ENCODE measurements around the gene RSAD1.

The RSAD1 gene

DNA sequence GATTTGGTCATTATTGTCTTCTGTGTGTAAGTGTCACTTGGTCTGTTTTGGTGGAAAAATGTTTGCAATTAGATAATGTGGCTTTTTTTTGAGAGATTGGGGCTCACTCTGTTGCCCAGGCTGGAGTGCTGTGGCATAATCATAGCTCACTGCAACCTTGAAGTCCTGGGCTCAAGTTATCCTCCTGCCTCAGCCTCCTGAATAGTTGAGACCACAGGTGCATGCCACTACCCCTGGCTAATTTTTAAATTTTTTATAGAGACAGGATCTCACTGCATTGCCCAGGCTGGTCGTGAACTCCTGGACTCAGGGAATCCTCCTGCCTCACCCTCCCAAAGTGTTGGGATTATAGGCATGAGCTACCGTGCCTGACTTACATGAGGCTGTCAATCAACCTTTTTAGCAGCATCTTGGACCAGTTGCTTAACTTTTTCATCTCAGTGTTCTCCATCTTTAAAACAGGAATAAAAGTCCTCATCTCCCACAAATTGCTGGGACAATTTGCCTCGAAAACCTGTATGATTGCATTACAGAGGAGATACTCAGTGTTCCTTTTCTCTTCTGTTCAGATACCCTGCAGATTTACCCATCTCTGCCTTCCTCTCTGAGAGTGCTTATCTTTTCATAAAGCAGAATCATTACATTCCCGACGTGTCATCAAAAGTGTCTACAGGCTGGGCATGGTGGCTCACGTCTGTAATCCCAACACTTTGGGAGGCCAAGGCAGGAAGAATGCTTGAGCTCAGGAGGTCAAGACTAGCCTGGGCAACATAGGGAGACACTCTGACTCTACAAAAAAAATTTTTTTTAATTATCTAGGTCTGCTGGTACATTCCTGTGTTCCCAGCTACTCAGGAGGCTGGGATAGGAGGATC, 33.6 kb upstream of the RSAD1 start:
- Histone ChIP-seq H3K79me2 (ENCODE audit: insufficient read depth, low read length) (peaks cover 8% of the 10 kb centered on the region; the same call in 1 of the 2 replicates), H3K4me1 (ENCODE audit: insufficient read depth, low read length) (no peaks in the 10 kb centered on the region), H3K27ac (ENCODE audit: low read length) (no peak overlapping the region), H3K9me3 (ENCODE audit: insufficient read depth, low read length, severe bottlenecking) (no peaks in the 10 kb centered on the region), H3K9ac (ENCODE audit: low read depth, low read length) (no peak overlapping the region), H3K4me2 (ENCODE audit: insufficient read depth, low read length) (no peak overlapping the region), H4K20me1 (ENCODE audit: insufficient read depth, low read length) (peaks cover 5% of the 10 kb centered on the region; the same call in 1 of the 2 replicates), H2AFZ (ENCODE audit: low read depth, low read length) (no peak overlapping the region), H3K36me3 (ENCODE audit: insufficient read depth, low read length) (0 out of 2 replicates have a peak, but pooled peaks cover 3% of the 10 kb centered on the region), H3K27me3 (ENCODE audit: insufficient read depth, low read length, poor library complexity) (no peaks in the 10 kb centered on the region), H3K4me3 (ENCODE audit: low read depth in 1 of 2, low read length in 2 of 2) (no peak overlapping the region)
- TF ChIP-seq EZH2 (IDR thresholded peaks at IDR 0.05; ENCODE audit: borderline replicate concordance, low read depth, low read length, severe bottlenecking) (no peak), CTCF (IDR thresholded peaks at IDR 0.05; ENCODE audit: borderline replicate concordance, extremely low read depth, low read length, poor library complexity, severe bottlenecking) (no peak)
- ATAC-seq (ENCODE audit: insufficient read depth, low read depth) (no peak), DNase-seq (no peak)

DNA sequence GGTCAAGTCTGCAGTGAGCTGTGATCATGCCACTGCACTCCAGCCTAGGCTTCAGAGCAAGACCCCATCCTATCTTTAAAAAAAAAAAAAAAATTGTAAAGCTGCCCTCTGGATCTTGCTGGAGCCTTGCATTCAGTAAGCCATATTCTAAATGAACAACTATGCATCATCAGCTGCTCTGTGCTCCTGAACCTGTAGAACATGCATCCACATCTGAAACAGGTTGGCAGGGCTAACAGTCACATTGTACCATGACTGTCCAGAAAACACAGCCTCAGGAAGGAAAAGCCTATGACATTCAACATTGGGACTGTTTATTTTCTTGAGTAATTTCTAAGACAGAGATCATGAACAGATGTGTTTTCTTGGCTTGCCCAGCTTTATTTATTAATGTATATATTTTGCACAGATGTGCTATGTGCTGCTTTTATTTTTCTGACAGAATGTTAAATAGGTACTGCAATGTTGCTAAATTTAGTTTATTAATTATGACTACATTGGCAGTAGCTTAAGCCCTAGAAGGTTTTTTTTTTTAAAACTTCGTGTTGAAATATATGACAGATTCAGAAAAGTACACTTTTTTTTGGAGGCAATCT, 32.8 kb upstream of the RSAD1 start:
- no peak for DNase-seq
- H3K9ac ChIP-seq (ENCODE audit: low read depth, low read length), result no peak overlapping the region
- no peaks in the 10 kb centered on the region for H3K4me1 ChIP-seq (ENCODE audit: insufficient read depth, low read length)
- H3K4me2 ChIP-seq (ENCODE audit: insufficient read depth, low read length), result no peak overlapping the region
- no peaks in the 10 kb centered on the region for H3K9me3 ChIP-seq (ENCODE audit: insufficient read depth, low read length, severe bottlenecking)
- no peaks in the 10 kb centered on the region for H3K36me3 ChIP-seq (ENCODE audit: insufficient read depth, low read length)
- TF ChIP-seq CTCF (IDR thresholded peaks at IDR 0.05; ENCODE audit: borderline replicate concordance, extremely low read depth, low read length, poor library complexity, severe bottlenecking), result no peak
- TF ChIP-seq EZH2 (IDR thresholded peaks at IDR 0.05; ENCODE audit: borderline replicate concordance, low read depth, low read length, severe bottlenecking), result no peak
- H3K79me2 ChIP-seq (ENCODE audit: insufficient read depth, low read length), result peaks cover 1% of the 10 kb centered on the region; the same call in 1 of the 2 replicates
- H3K27me3 ChIP-seq (ENCODE audit: insufficient read depth, low read length, poor library complexity), result no peaks in the 10 kb centered on the region
- H3K4me3 ChIP-seq (ENCODE audit: low read depth in 1 of 2, low read length in 2 of 2), result no peak overlapping the region
- H2AFZ ChIP-seq (ENCODE audit: low read depth, low read length), result no peak overlapping the region
- no peaks in the 10 kb centered on the region for H4K20me1 ChIP-seq (ENCODE audit: insufficient read depth, low read length)
- H3K27ac ChIP-seq (ENCODE audit: low read length), result no peak overlapping the region
- ATAC-seq (ENCODE audit: insufficient read depth, low read depth), result no peak

GRCh38 chr17:50447870-50448595, 30.6 kb upstream of the RSAD1 start:
- no peak overlapping the region for H3K9ac ChIP-seq (ENCODE audit: low read depth, low read length)
- no peaks in the 10 kb centered on the region for H3K27me3 ChIP-seq (ENCODE audit: insufficient read depth, low read length, poor library complexity)
- no peak for DNase-seq
- no peaks in the 10 kb centered on the region for H4K20me1 ChIP-seq (ENCODE audit: insufficient read depth, low read length)
- H2AFZ ChIP-seq (ENCODE audit: low read depth, low read length), result no peak overlapping the region
- H3K9me3 ChIP-seq (ENCODE audit: insufficient read depth, low read length, severe bottlenecking), result no peaks in the 10 kb centered on the region
- H3K27ac ChIP-seq (ENCODE audit: low read length), result no peak overlapping the region
- H3K36me3 ChIP-seq (ENCODE audit: insufficient read depth, low read length), result no peaks in the 10 kb centered on the region
- no peaks in the 10 kb centered on the region for H3K4me1 ChIP-seq (ENCODE audit: insufficient read depth, low read length)
- ATAC-seq (ENCODE audit: insufficient read depth, low read depth), result no peak
- H3K4me2 ChIP-seq (ENCODE audit: insufficient read depth, low read length), result no peak overlapping the region
- no peak for TF ChIP-seq EZH2 (IDR thresholded peaks at IDR 0.05; ENCODE audit: borderline replicate concordance, low read depth, low read length, severe bottlenecking)
- no peak for TF ChIP-seq CTCF (IDR thresholded peaks at IDR 0.05; ENCODE audit: borderline replicate concordance, extremely low read depth, low read length, poor library complexity, severe bottlenecking)
- H3K4me3 ChIP-seq (ENCODE audit: low read depth in 1 of 2, low read length in 2 of 2), result no peak overlapping the region
- H3K79me2 ChIP-seq (ENCODE audit: insufficient read depth, low read length), result 0 out of 2 replicates have a peak, but pooled peaks cover 2% of the 10 kb centered on the region
